Ascending aorta (tissue), 2 donors: ENCODE data around the gene MOCS1. TPM values are rescaled to one million over a fixed set of nuclear protein-coding genes. Genes with fewer than 3 reads are reported as not detected.

ENCODE experiments used
- DNase-seq, 2 donors: peaks; one replicate each; pipeline ENCODE4 v3.0.0-alpha.2; 2019; ENCODE audit warnings: low spot score in 2 of 2
- H3K27ac ChIP-seq, 2 donors: fragments of 200-600 bp; sonication (generic); one replicate each; pipeline ENCODE4 v1.5.1; 2016 to 2017; ENCODE audit warnings: mild to moderate bottlenecking in 1 of 2
- H3K27me3 ChIP-seq: fragments of 200-600 bp; sonication (generic); one replicate; pipeline ENCODE4 v1.5.1; 2017
- H3K36me3 ChIP-seq, 2 donors: fragments of 200-600 bp; sonication (generic); one replicate each; pipeline ENCODE4 v1.5.1; 2016
- H3K4me1 ChIP-seq, 2 donors: fragments of 200-600 bp; sonication (generic); one replicate each; pipeline ENCODE4 v1.5.1; 2016 to 2017; ENCODE audit warnings: mild to moderate bottlenecking in 1 of 2
- H3K4me3 ChIP-seq, 2 donors: fragments of 200-600 bp; sonication (generic); one replicate each; pipeline ENCODE4 v1.5.1; 2016 to 2017; ENCODE audit warnings: mild to moderate bottlenecking in 1 of 2
- H3K9me3 ChIP-seq, 2 donors: fragments of 200-600 bp; sonication (generic); one replicate each; pipeline ENCODE4 v1.5.1; 2016
- intact Hi-C: fragments of 100-400 bp; cut with DNase I; formaldehyde crosslinking; loops from one replicate; pipeline ENCODE4 v1.15.1; 2023
- total RNA-seq: library from RNA; depleted of rRNA; stranded (reverse); fragments of >200 nt; gene quantifications from one replicate; pipeline ENCODE4 v1.1.0, GENCODE V29; 2016
- TF ChIP-seq, protein P1 (sequence below), 3 experiments: fragments of 200-600 bp in 2 of 3; fragments of 450-650 bp in 1 of 3; sonication (generic) in 2 of 3; IDR thresholded peaks; one replicate each; pipeline ENCODE4 v1.5.1; 2016 to 2019; ENCODE audit warnings: antibody characterized with exemption in 3 of 3, mild to moderate bottlenecking in 1 of 3, moderate library complexity in 1 of 3

Gene MOCS1
- total RNA-seq, 1 donor from 2014 or later = 45.4 TPM

DNA sequence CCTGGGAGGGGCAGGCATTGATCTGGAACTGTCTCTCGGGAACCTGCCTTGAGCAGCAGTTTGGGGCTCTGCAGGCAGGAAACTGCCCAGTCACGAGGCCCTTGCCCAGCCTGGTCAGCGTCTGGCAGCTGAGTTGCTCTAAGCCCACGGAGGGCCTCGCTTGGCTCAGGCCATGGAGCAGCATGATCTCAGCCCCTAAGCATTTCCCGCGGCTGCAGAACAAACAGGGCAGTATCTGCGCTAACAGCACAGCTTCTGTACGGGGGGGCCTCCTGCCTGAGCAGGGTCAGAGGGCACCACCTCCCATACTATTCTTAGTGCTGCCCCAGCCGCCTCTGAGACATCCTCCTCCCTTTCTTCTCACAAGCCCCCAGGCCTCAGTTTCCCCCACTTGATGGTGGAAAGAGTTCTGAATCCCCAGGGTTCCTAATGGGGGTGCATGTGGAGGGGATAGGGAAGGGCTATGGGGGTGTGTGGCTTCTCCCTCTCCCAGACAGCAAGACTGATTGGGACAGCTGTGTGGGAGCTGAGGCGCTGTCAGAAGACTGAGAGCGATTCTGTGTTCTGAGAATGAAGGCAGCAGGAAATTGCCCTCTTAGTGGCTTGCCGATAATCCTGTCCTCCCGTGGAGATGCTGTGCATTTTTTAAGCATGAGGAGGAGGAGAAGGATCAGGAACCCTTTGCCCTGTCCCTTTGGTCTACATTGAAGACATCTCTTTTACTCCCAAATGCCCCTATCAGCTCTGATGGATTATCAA lies 46.4 kb downstream of the MOCS1 start:
- no peaks in the 10 kb centered on the region for H3K27me3 ChIP-seq
- TF ChIP-seq, protein P1, sequence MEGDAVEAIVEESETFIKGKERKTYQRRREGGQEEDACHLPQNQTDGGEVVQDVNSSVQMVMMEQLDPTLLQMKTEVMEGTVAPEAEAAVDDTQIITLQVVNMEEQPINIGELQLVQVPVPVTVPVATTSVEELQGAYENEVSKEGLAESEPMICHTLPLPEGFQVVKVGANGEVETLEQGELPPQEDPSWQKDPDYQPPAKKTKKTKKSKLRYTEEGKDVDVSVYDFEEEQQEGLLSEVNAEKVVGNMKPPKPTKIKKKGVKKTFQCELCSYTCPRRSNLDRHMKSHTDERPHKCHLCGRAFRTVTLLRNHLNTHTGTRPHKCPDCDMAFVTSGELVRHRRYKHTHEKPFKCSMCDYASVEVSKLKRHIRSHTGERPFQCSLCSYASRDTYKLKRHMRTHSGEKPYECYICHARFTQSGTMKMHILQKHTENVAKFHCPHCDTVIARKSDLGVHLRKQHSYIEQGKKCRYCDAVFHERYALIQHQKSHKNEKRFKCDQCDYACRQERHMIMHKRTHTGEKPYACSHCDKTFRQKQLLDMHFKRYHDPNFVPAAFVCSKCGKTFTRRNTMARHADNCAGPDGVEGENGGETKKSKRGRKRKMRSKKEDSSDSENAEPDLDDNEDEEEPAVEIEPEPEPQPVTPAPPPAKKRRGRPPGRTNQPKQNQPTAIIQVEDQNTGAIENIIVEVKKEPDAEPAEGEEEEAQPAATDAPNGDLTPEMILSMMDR (IDR thresholded peaks at IDR 0.05) = no peak
- H3K4me1 ChIP-seq = peaks cover 22 to 62% of the 10 kb centered on the region in 2 donors
- peaks cover 0 to 13% of the 10 kb centered on the region in 2 donors for H3K36me3 ChIP-seq
- peak; percentile 67 to 96 for DNase-seq
- peak overlapping the region in 1 of 2 donors; percentile 3 for H3K4me3 ChIP-seq
- H3K9me3 ChIP-seq = no peaks in the 10 kb centered on the region
- peak overlapping the region; percentile 90 to 95 for H3K27ac ChIP-seq
- intact Hi-C loops = loop anchor here (5.0 to 10.0 kb wide), 4 partner anchors 36 to 543 kb away; partner anchors contain the start of gene KIF6

DNA sequence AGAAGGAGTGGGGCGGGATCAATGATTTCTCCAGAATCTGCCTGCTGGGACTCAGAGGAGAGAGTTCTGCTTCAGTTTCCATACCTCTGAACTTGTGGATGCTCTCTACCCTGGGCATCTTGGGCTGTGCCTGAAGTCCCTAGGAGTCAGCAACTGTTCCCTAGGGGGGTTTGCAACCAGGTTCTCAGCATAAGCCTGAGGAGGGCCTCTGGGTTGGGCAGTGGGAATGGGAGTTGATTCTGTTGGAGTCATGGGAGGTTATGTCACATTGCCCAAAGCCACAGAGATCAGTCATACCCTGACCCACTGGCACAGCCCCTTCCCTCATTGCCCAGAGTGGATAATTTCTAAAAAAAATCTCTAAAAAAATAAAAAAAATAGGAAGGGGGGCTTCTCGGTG lies 47.4 kb downstream of the MOCS1 start:
- H3K36me3 ChIP-seq = peaks cover 0 to 8% of the 10 kb centered on the region in 2 donors
- peaks cover 29 to 65% of the 10 kb centered on the region in 2 donors for H3K4me1 ChIP-seq
- H3K4me3 ChIP-seq = no peak overlapping the region

DNA sequence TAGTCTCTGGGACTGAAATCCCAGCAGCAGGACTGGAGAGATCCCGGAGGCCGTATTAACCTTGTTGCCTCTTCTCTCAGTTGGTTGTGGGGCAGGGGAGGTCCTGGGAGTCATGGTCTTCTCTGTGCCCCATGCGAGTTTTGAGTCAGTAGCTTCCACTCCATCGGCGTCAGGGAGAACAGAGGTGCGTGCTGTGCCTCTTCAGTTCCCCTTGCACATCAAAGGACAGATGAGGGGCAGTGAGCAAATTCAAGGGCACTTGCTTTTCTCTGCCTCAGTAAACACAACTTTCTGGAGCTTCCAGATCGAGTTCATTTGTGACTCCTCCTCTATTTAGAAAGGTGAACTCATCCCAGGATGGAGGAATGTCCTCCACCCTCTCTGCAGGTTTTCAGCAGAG lies 48.6 kb downstream of the MOCS1 start:
- TF ChIP-seq, protein P1 (IDR thresholded peaks at IDR 0.05) = no peak
- H3K4me1 ChIP-seq = peaks cover 36 to 74% of the 10 kb centered on the region in 2 donors
- DNase-seq = no peak
- no peaks in the 10 kb centered on the region for H3K9me3 ChIP-seq
- H3K27ac ChIP-seq = peak overlapping the region; percentile 90 to 95
- no peak overlapping the region for H3K4me3 ChIP-seq
- intact Hi-C loops = loop anchor here (5.0 to 10.0 kb wide), 4 partner anchors 33 to 541 kb away; partner anchors contain the start of gene KIF6
- no peaks in the 10 kb centered on the region for H3K36me3 ChIP-seq
- H3K27me3 ChIP-seq = no peaks in the 10 kb centered on the region

More for the DNA sequence above, 47.4 kb downstream of the MOCS1 start:
- TF ChIP-seq, protein P1 (IDR thresholded peaks at IDR 0.05) = no peak
- Histone ChIP-seq H3K27ac (peak overlapping the region; percentile 90 to 95), H3K9me3 (no peaks in the 10 kb centered on the region), H3K27me3 (no peaks in the 10 kb centered on the region)
- no peak for DNase-seq
- intact Hi-C loops = loop anchor here (5.0 to 10.0 kb wide), 4 partner anchors 35 to 542 kb away; partner anchors contain the start of gene KIF6

DNA sequence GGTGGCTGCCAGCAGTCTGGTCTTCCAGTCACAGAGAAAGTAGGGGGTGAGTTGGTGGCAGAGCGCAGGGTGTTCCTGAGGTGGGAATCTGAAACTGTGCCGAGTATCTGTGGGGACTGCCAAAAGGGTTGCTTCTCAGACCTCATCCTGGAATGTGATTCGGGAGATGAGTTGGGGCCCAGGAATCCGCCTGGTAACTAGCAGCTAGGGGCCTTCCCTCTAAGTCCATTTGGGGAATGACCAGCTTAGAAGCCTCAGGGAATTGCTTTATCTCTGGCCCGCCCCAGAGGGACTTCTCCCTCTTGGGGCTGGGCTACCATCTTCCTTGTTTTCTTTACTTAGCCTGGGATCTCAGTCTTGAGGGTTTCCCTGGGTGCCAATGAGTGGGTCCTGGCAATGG lies 49.6 kb downstream of the MOCS1 start:
- TF ChIP-seq, protein P1 (IDR thresholded peaks at IDR 0.05) = no peak
- Histone ChIP-seq H3K9me3 (no peaks in the 10 kb centered on the region), H3K4me3 (no peak overlapping the region), H3K27ac (peak overlapping the region; percentile 90 to 95), H3K36me3 (no peaks in the 10 kb centered on the region), H3K4me1 (peaks cover 36 to 72% of the 10 kb centered on the region in 2 donors), H3K27me3 (no peaks in the 10 kb centered on the region)
- intact Hi-C loops = loop anchor here (5.0 to 10.0 kb wide), 4 partner anchors 32 to 540 kb away; partner anchors contain the start of gene KIF6
- DNase-seq = no peak

DNA sequence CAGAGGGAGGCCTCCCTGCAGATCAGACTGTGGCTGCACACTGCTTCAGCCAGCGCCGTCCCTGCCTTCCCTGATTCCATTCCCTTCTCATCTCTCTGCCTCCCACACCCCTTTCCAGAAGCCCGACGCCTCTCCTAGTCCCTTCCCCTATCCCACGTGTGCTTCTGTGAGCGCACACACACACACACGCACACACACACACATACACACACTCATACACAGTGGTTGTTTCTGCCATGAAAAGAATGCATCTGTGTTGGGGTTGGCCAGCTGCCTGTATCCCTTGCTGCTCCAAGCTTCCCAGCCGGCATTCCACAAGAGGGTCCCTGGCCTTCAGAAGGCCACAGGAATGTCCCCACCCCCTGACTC lies 51.7 kb downstream of the MOCS1 start:
- H3K4me1 ChIP-seq = peaks cover 34 to 69% of the 10 kb centered on the region in 2 donors

More for the DNA sequence above, 51.7 kb downstream of the MOCS1 start:
- Histone ChIP-seq H3K27ac (peak overlapping the region; percentile 90 to 95), H3K4me3 (peak overlapping the region; percentile 22 to 23), H3K9me3 (no peaks in the 10 kb centered on the region), H3K27me3 (no peaks in the 10 kb centered on the region), H3K36me3 (peaks cover 16 to 19% of the 10 kb centered on the region in 2 donors)
- TF ChIP-seq, protein P1 (IDR thresholded peaks at IDR 0.05) = no peak
- peak in 1 of 2 donors; percentile 90 for DNase-seq
- intact Hi-C loops = loop anchor here (2.0 to 10.0 kb wide), 3 partner anchors 46 to 538 kb away; no protein-coding TSS in a partner anchor
